Measurements from ENCODE around the gene PRSS36. TPM values are rescaled to one million over a fixed set of nuclear protein-coding genes. Genes with fewer than 3 reads are reported as not detected.
"Not testable (repeated sequence)": the region's sequence is repeated elsewhere in the genome, so short reads cannot be mapped to it uniquely, and the experiment has no call there.

Gene PRSS36
- total RNA-seq (2014; rRNA removed; shearing (Covaris generic)): 0.05 and 0.50 TPM in 2 replicates
- polyA plus RNA-seq (2015; cell fraction: cytosol; rRNA removed): 0.32 and 1.3 TPM in 2 replicates
- 0.99 and 1.1 TPM in 2 replicates for polyA plus RNA-seq (2015; cell fraction: nucleus; rRNA removed)

DNA sequence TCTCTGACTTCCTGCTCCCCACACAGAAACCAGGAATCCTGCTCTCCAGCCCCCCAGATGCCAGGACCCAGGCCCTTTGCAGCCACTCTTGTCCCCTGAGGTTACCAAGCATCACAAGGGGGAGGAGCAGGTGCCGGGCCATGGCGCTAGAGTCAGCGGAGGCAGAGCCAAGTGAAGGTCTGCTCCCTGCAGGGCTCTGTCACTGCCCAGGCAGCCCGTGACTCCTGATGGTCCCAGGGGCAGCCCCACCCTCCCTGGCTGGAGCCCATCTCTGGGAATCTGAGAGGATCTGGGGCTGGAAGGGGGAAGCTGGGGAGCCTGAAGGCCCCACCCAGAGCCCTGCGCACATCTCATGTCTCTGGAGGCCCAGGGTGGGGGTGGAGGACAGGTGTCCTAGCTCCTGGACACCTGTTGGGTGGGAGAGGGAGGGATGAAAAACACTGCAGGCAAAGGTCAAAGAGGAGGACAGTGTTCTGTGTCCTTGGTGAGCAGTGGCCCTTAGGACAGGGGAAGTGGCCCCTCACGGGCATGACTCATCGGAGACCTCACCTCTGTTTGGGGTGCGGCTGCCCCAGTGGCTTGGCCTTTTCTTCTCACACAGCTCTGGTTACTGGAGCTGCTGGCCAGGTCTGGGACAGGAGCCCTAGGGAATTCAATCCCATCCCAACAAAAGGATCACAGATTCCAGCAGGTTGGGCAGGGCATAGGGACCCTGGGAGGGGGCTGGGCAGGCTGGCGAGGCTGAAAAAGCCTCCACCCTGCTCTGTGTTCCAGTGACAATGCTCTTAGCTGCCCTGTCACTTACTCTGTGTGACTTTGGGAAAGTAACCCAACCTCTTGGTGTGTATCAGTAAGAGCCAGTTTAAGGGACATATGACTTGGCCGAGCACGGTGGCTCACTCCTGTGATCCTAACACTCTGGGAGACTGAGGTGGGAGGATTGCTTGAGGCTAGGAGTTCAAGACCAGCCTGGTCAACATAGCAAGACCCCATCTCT is at the start of gene PRSS36:
PRSS36 (minus strand) TSS at position 173 of the 997 bp plus-strand sequence; CDS start at position 142, 31 bp downstream.
- DNase-seq (ENCODE audit: low read depth, low spot score): no peak
- in situ Hi-C loops (cut with HindIII; ENCODE audit: low pct_unique_long_range_greater_than_20kb, low sequenced_read_pairs): no loop called here

DNA sequence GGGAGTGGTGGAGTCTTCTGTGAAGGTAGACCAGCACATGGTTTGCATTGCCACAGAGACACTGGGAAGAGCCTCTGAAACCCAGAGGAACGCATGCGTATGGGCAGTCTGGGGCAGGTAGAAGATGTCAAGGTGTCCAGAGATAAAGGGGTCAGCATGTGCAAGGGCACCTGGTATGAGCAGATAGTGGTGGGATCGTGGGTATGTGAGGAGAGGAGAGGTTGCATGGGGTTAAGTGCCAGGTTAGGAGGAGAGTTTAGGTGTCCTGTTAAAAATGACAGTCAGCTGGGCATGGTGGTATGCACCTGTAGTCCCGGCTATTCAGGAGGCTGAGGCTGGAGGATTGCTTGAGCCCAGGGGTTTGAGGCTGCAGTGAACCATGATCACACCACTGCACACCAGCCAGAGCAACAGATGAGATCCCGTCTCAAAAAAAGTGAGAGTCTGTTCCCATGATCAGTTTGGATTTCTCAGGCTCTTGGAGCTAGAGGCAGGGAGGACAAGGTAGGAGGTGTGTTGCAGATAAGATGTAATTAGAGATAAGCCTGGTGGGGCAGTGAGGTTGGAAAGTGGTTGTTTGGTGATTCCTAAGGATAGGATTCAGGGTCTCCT is 49.7 kb upstream of the PRSS36 start:
- no peak for DNase-seq (ENCODE audit: low read depth, low spot score)
- in situ Hi-C loops (cut with HindIII; ENCODE audit: low pct_unique_long_range_greater_than_20kb, low sequenced_read_pairs): no loop called here

DNA sequence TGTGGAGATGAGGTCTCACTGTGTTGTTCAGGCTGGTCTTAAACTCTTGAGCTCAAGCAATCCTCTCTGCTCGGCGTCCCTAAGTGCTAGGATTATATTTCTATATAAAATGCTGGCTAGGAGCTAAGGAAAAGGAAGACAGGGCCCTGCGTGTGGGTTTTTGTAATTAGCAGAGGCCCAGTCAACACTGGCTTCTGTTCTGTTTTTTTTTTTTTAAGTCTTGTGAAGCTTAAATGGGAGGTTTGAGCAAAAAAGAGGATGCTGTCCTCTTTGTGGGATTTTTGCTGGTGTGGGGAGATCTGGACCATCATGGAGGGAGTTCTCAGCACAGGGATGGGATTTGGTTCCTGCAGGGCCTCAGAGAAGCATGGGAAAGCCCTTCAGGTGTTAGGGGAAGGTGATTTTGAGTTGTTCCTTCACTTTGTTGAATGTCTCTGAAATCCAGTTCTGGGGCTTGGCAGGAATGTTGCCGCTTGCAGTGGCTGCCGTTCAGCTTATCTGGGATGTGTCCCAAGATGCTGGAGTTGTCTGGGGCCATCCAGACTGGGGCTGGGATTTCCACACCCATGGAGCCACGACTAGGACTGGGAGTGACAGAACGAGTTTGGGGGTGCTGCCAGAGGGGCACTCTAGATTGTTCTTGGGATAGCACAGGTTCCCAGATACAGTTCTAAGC is 48.5 kb upstream of the PRSS36 start:
- in situ Hi-C loops (cut with HindIII; ENCODE audit: low pct_unique_long_range_greater_than_20kb, low sequenced_read_pairs): no loop called here
- no peak for DNase-seq (ENCODE audit: low read depth, low spot score)

GRCh38 chr16:31196324-31197088 is 46.6 kb upstream of the PRSS36 start:
- in situ Hi-C loops (cut with HindIII; ENCODE audit: low pct_unique_long_range_greater_than_20kb, low sequenced_read_pairs): no loop called here
- no peak for DNase-seq (ENCODE audit: low read depth, low spot score)

DNA sequence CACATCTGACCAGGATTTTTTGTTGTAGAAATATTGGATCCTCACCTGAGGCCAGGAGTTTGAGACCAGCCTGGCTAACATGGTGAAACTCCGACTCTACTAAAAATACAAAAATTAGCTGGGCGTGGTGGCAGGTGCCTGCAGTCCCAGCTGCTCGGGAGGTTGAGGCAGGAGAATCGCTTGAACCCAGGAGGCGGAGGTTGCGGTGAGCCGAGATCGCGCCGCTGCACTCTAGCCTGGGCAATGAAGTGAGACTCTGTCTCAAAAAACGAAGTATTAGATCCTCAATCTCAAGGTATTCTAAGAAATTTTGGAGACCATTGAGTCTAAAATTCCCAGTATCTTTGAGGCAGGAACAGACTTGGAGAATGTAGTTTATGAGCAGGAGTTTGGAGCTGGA is 46.0 kb upstream of the PRSS36 start:
- in situ Hi-C loops (cut with HindIII; ENCODE audit: low pct_unique_long_range_greater_than_20kb, low sequenced_read_pairs); DNase-seq (ENCODE audit: low read depth, low spot score): not testable (repeated sequence)

DNA sequence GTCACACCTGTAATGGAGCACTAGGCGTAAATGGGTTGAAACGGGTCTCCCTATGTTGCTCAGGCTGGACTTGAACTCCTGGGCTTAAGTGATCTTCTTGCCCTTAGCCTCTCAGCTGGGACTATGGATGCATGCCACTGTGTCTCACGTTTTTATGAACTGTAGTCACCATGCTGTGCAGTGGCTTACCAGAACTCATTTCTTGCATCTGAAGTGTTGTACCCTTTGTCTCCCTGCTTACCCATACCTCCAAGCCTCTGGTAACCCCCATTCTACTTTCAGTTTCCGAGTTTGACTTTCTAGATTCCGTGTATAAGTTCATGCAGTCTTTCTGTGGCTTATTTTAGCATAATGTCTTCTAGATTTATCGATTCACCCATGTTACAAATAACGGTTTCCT is 45.0 kb upstream of the PRSS36 start:
- in situ Hi-C loops (cut with HindIII; ENCODE audit: low pct_unique_long_range_greater_than_20kb, low sequenced_read_pairs): no loop called here
- DNase-seq (ENCODE audit: low read depth, low spot score): no peak

- in situ Hi-C loops (cut with HindIII; ENCODE audit: low pct_unique_long_range_greater_than_20kb, low sequenced_read_pairs): no loop called here
- DNase-seq (ENCODE audit: low read depth, low spot score): no peak
Measured at GRCh38 chr16:31193874-31194273, 44.0 kb upstream of the PRSS36 start.

DNA sequence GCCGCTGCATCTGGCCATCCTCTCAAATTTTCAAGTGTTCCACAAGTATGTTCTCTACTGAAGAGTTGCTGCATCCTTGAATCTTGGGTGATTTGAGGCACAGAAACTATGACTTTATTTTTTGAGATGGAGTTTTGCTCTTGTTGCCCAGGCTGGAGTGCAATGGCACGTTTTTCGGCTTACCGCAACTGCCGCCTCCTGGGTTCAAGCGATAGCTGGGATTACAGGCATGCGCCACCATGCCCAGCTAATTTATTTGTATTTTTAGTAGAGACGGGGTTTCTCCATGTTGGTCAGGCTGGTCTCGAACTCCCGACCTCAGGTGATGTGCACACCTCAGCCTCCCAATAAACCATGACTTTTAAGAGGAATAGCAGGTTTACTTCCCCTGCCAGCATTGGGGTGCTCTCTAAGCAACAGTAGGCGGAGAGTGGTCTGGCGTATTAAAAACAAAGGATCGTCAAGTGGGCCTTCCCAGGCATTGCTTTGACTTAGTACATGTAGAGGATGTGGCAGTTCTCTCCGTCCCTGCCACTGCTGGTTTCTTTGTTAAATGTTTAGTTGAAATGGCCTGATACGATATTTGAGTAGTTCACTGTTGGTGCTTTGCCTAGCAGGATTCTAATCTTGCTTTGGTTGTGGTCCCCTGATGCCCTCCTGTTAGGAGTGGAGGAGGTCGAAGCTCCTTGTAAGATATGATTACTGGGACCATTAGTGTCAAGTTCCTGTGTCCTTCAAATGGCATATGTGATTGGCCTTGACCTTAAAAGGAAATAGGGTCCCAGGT is 43.2 kb upstream of the PRSS36 start:
- no peak for DNase-seq (ENCODE audit: low read depth, low spot score)
- in situ Hi-C loops (cut with HindIII; ENCODE audit: low pct_unique_long_range_greater_than_20kb, low sequenced_read_pairs): no loop called here

DNA sequence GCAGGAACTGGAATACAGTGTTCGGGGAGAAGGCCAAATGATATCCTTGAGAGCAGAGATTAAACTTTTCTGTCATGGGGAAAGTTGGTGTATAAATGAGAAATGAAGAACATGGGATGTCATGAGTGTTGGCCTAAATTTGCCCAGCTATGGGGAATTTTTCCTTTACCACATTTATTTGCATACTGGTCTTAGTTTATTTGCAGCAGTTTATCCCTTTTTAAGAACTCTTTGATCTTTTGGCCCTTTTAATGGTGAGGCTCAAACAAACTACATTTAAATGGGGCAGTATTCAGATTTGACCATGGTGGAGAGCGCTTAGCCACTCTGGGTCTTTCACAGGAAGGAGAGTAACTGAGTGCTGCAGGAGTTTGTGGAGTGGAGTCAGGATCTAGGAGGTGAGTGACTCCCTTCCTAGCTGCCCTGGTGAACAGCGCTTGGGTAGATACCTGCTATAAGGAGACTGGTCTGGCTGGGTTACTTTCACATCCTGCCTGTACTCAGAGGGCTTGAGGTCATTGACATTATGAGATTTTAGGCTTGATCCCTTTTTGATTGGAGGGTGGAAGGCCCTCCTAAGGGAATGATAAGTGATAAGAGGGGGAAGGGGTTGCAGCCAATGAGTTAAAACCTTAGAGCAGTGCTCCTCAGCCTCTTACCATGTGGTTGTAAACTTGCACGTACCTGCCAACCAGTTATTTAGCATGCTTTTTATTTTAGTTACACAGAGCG is 42.0 kb upstream of the PRSS36 start:
- DNase-seq (ENCODE audit: low read depth, low spot score): no peak
- in situ Hi-C loops (cut with HindIII; ENCODE audit: low pct_unique_long_range_greater_than_20kb, low sequenced_read_pairs): no loop called here

DNA sequence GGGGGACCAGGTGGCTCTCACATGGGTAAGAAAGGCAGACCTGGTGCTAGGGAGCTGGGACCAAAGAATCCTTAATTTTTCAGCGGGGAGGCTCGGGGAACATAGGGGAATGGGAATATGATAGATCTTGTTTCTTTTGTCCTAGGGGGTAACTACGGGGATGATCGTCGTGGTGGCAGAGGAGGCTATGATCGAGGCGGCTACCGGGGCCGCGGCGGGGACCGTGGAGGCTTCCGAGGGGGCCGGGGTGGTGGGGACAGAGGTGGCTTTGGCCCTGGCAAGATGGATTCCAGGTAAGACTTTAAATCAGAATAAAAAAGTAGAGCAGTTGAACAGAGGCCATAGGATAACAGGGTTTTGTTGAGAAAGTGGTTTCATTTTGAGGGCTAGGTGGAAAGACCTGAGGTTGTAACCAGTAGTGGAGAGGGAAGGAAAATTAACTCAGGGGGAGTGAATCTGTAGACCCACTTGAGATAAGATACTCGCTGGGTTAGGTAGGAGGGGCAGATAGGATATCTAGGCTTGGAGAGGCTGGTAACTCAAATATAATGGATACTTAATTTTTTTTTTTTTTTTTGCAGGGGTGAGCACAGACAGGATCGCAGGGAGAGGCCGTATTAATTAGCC is 41.1 kb upstream of the PRSS36 start:
- no peak for DNase-seq (ENCODE audit: low read depth, low spot score)
- in situ Hi-C loops (cut with HindIII; ENCODE audit: low pct_unique_long_range_greater_than_20kb, low sequenced_read_pairs): no loop called here

GRCh38 chr16:31190061-31190460 is 40.2 kb upstream of the PRSS36 start:
- DNase-seq (ENCODE audit: low read depth, low spot score): no peak
- in situ Hi-C loops (cut with HindIII; ENCODE audit: low pct_unique_long_range_greater_than_20kb, low sequenced_read_pairs): no loop called here

DNA sequence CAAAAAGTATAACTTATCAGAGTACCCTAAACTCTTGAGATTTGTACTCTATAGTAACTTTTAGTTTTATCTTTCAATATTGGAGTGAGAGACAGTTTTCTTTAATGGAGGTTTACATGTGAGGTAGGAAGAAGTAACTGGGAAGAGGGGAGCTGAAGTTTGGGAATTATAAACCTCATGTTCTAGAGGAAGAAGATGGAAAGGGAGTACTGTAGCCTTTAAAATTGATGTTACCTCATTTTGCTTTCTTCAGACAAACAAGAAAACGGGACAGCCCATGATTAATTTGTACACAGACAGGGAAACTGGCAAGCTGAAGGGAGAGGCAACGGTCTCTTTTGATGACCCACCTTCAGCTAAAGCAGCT is 39.5 kb upstream of the PRSS36 start:
- DNase-seq (ENCODE audit: low read depth, low spot score): no peak
- in situ Hi-C loops (cut with HindIII; ENCODE audit: low pct_unique_long_range_greater_than_20kb, low sequenced_read_pairs): no loop called here

DNA sequence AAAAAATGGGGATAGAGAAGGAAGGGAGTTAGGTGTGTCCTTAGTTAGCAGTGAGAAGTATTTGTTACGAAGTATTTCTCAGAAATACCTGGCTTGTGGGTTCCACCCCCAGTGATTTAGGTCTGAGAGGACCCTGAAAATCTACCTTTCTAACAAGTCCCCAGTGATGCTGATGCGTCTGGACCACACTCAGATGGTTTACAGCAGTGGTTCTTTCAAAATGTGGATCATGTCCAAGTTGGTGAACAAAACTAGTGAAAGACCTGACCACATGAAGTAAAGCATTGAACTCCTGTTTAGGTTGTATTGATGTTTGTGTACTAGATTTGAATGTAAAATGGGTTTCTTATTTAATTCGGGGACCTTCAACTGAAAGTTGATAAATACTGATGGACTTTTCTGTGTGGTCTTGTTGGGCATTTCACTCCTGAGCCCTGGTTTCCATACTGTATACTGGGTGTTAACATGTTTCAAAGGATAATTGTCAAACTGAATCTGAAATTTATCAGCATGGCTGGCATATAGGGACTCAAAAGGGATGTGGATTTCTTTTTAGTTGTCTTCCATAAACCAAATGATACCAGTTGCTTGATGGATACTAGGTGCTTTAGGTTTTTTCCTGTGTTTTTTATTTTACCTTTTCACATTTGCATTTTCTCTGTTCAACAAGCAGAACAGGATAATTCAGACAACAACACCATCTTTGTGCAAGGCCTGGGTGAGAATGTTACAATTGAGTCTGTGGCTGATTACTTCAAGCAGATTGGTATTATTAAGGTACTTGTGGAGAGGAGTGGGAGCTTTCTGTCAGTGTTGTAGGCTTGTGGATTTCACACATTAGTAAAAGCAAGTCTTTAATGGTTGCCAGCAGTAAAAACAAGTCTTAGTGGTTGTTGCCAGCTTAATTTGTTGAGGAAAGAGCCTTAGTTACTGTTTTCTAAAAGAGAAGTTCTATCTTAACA is 38.9 kb upstream of the PRSS36 start:
- in situ Hi-C loops (cut with HindIII; ENCODE audit: low pct_unique_long_range_greater_than_20kb, low sequenced_read_pairs): no loop called here
- DNase-seq (ENCODE audit: low read depth, low spot score): no peak

DNA sequence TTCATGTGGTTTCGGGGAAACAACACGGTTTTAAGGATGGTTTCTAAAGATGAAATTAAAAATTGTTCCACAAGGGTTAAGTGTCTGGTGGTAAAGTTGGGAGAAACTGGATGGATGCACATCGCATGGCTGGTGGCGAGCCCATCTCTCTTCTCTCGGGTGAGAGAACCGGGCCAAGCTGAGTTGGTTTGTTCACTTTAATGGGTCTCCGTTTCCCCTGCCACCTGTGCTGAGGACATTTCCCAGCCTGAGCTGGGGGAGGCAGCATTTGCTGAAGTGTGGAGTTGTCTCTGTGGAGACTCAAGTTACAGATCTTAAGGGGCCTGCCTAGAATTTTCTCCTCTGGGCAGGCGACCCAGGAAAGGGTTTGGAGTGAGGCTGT is 37.9 kb upstream of the PRSS36 start:
- in situ Hi-C loops (cut with HindIII; ENCODE audit: low pct_unique_long_range_greater_than_20kb, low sequenced_read_pairs): no loop called here
- DNase-seq (ENCODE audit: low read depth, low spot score): no peak

Measured in SK-MEL-5 (cell line).